ENCODE results near the gene TFPI.

- TF ChIP-seq EZH2 (IDR thresholded peaks at IDR 0.05; ENCODE audit: low read depth): no peak
- TF ChIP-seq CTCF (conservative IDR thresholded peaks at IDR 0.05): no peak
Observed at GRCh38 chr2:187541086-187542085, 12.8 kb downstream of the TFPI start.

Data from PC-9 (cell line).